ENCODE data around the gene GIT2. TPM values are rescaled to one million over a fixed set of nuclear protein-coding genes. Genes with fewer than 3 reads are reported as not detected.

GIT2 gene
- total and polyA plus RNA-seq, 2 of the 8 experiments (the other 6 are each of a cell fraction or from before 2014, with no cell fraction given), result 9.6 to 20.7 TPM

- TF ChIP-seq CHD7 (IDR thresholded peaks at IDR 0.05; ENCODE audit: insufficient replicate concordance, low read length) (no peak), SRF (IDR thresholded peaks at IDR 0.05; ENCODE audit: low read depth, low read length) (no peak), RAD21 (IDR thresholded peaks at IDR 0.05 in 1 of 2, conservative IDR thresholded peaks at IDR 0.05 in 1 of 2; ENCODE audit: low read depth in 2 of 2, low read length in 2 of 2) (peak; percentile 55 to 80), RBBP5 (IDR thresholded peaks at IDR 0.05; ENCODE audit: borderline replicate concordance, low read depth, low read length) (peak; percentile 37; the same call in 1 of the 2 replicates), EZH2 (IDR thresholded peaks at IDR 0.05; ENCODE audit: low read depth, low read length, severe bottlenecking) (no peak), GABPA (IDR thresholded peaks at IDR 0.05; ENCODE audit: borderline replicate concordance, insufficient read depth, low read length) (peak; percentile 47; the same call in 1 of the 2 replicates), GTF2F1 (IDR thresholded peaks at IDR 0.05; ENCODE audit: borderline replicate concordance, low read depth, low read length) (no peak), EP300 (IDR thresholded peaks at IDR 0.05; ENCODE audit: borderline replicate concordance in 1 of 2, low read depth in 2 of 2, low read length in 2 of 2) (no peak)
Measured at GRCh38 chr12:109880043-109880931, 115.9 kb downstream of the GIT2 start, which contains the start of gene GLTP (continued).
